Neural cell (in vitro differentiated cells): ENCODE results near the gene SLC35C1.

Experiments
- EP300 ChIP-seq: fragments of 450-650 bp; conservative IDR thresholded peaks from 2 replicates; pipeline ENCODE4 v1.6.1; 2014; ENCODE audit warnings: antibody characterized with exemption, mild to moderate bottlenecking, moderate library complexity; ENCODE audit not compliant: poor library complexity, severe bottlenecking
- EZH2 ChIP-seq: fragments of 200-600, 300-800 bp; shearing (Covaris generic), sonication (generic); IDR thresholded peaks from 2 replicates; pipeline ENCODE4 v1.6.1; 2014; ENCODE audit warnings: antibody characterized with exemption, low read length, borderline replicate concordance, mild to moderate bottlenecking; ENCODE audit not compliant: insufficient read depth, poor library complexity, severe bottlenecking
- MXI1 ChIP-seq: fragments of 450-650 bp; conservative IDR thresholded peaks from 2 replicates; pipeline ENCODE4 v1.6.1; 2014; ENCODE audit warnings: antibody characterized with exemption, mild to moderate bottlenecking; ENCODE audit not compliant: poor library complexity, severe bottlenecking
- POLR2AphosphoS5 ChIP-seq: IDR thresholded peaks from 2 replicates; pipeline ENCODE4 v1.6.1; 2012
- RAD21 ChIP-seq: fragments of 450-650 bp; conservative IDR thresholded peaks from 2 replicates; pipeline ENCODE4 v1.6.1; 2014; ENCODE audit warnings: antibody characterized with exemption, mild to moderate bottlenecking, moderate library complexity
- TAF1 ChIP-seq: IDR thresholded peaks from 2 replicates; pipeline ENCODE4 v1.6.1; 2012; ENCODE audit warnings: low read depth
- TF ChIP-seq, protein P1 (sequence below): fragments of 450-650 bp; IDR thresholded peaks from 2 replicates; pipeline ENCODE4 v1.5.1; 2014; ENCODE audit warnings: antibody characterized with exemption, mild to moderate bottlenecking, moderate library complexity; ENCODE audit not compliant: poor library complexity, severe bottlenecking
- TF ChIP-seq, protein P2 (sequence below): IDR thresholded peaks from 2 replicates; pipeline ENCODE4 v1.6.1; 2012; ENCODE audit warnings: borderline replicate concordance

DNA sequence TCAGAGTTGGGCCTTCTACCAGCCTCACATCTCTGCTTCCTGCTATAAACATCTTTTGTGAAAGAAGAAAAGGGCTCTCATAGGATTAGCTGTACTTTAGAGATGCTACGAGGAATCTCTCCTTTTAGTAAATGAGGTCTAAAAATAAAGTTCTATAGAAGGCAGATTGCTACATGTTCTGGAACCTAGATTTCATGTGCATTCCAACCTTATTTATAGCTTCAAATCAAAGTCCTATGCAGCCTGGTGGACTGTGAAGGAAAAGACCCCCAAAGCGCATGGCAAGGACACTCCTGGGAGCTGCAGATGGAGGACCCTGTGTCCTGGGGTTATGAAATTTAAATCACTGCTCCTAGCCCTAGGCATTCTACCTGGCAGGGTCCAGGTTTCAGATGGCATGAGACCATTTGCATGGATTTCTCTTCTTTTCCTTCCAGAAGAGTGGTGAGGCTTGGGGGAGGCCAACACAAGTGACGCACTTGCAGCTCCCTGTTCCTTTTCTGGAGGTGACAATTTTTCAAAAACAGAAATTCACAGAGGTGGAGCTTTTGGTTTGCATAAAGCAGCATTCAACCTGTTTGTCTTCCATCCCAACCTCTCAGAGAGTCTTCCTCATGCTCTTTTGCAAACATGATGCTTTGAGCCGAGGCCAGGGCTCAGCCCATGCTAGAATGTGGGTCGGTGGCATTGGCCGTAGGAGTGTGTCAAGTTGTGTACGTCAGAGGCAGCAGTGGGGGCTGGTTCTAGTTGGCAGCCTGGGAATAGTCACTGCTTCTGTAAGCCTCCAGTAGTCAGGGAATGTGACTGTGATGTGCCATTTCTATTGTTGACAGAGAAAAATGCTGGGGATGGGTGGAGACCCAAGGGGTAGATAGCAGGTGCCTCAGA is 48.6 kb downstream of the SLC35C1 start:
- TF ChIP-seq, protein P1, sequence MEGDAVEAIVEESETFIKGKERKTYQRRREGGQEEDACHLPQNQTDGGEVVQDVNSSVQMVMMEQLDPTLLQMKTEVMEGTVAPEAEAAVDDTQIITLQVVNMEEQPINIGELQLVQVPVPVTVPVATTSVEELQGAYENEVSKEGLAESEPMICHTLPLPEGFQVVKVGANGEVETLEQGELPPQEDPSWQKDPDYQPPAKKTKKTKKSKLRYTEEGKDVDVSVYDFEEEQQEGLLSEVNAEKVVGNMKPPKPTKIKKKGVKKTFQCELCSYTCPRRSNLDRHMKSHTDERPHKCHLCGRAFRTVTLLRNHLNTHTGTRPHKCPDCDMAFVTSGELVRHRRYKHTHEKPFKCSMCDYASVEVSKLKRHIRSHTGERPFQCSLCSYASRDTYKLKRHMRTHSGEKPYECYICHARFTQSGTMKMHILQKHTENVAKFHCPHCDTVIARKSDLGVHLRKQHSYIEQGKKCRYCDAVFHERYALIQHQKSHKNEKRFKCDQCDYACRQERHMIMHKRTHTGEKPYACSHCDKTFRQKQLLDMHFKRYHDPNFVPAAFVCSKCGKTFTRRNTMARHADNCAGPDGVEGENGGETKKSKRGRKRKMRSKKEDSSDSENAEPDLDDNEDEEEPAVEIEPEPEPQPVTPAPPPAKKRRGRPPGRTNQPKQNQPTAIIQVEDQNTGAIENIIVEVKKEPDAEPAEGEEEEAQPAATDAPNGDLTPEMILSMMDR: no peak
- TF ChIP-seq POLR2AphosphoS5: no peak
- TF ChIP-seq EZH2: no peak
- no peak for TF ChIP-seq RAD21
- TF ChIP-seq MXI1: no peak
- TF ChIP-seq TAF1: no peak
- TF ChIP-seq EP300: no peak
- TF ChIP-seq, protein P2, sequence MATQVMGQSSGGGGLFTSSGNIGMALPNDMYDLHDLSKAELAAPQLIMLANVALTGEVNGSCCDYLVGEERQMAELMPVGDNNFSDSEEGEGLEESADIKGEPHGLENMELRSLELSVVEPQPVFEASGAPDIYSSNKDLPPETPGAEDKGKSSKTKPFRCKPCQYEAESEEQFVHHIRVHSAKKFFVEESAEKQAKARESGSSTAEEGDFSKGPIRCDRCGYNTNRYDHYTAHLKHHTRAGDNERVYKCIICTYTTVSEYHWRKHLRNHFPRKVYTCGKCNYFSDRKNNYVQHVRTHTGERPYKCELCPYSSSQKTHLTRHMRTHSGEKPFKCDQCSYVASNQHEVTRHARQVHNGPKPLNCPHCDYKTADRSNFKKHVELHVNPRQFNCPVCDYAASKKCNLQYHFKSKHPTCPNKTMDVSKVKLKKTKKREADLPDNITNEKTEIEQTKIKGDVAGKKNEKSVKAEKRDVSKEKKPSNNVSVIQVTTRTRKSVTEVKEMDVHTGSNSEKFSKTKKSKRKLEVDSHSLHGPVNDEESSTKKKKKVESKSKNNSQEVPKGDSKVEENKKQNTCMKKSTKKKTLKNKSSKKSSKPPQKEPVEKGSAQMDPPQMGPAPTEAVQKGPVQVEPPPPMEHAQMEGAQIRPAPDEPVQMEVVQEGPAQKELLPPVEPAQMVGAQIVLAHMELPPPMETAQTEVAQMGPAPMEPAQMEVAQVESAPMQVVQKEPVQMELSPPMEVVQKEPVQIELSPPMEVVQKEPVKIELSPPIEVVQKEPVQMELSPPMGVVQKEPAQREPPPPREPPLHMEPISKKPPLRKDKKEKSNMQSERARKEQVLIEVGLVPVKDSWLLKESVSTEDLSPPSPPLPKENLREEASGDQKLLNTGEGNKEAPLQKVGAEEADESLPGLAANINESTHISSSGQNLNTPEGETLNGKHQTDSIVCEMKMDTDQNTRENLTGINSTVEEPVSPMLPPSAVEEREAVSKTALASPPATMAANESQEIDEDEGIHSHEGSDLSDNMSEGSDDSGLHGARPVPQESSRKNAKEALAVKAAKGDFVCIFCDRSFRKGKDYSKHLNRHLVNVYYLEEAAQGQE: no peak
